AG09309 (cell line): Measurements from ENCODE around the gene FXYD4.

ENCODE experiments used
- DNase-seq: peaks from one replicate; pipeline ENCODE4 v3.0.0-alpha.2; 2010; ENCODE audit warnings: low read depth
- H3K4me3 ChIP-seq: 2 replicates; pipeline ENCODE4 v1.5.1; 2011; ENCODE audit warnings: mild to moderate bottlenecking, low read depth, low read length, moderate library complexity; ENCODE audit not compliant: control insufficient read depth
- TF ChIP-seq, protein P1 (sequence below): IDR thresholded peaks from 2 replicates; pipeline ENCODE4 v1.5.1; 2011; ENCODE audit warnings: mild to moderate bottlenecking, low read depth, low read length, inconsistent platforms; ENCODE audit not compliant: insufficient read depth, control insufficient read depth; ENCODE audit errors: missing control alignments

Gene FXYD4

DNA sequence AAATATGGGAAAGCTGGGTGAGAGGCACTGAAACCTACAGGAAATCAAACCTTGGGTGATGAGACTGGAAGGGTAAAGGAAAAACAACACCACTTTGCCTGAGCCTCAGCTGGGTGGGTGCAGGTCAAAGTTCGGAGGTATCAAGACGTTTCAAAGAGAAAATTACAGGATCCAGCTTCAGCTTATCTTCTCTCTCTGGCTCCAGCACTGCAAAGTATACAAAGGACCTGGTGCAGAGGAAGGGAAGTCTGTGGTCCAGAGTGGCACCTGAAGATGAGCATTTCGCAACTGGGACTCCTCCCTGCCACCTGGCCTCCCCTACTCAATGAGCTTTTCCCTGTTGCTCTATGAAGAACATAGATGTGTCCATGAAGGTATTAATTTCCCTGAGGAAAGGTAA, 6.4 kb upstream of the FXYD4 start:
- no peak overlapping the region for H3K4me3 ChIP-seq
- TF ChIP-seq, protein P1, sequence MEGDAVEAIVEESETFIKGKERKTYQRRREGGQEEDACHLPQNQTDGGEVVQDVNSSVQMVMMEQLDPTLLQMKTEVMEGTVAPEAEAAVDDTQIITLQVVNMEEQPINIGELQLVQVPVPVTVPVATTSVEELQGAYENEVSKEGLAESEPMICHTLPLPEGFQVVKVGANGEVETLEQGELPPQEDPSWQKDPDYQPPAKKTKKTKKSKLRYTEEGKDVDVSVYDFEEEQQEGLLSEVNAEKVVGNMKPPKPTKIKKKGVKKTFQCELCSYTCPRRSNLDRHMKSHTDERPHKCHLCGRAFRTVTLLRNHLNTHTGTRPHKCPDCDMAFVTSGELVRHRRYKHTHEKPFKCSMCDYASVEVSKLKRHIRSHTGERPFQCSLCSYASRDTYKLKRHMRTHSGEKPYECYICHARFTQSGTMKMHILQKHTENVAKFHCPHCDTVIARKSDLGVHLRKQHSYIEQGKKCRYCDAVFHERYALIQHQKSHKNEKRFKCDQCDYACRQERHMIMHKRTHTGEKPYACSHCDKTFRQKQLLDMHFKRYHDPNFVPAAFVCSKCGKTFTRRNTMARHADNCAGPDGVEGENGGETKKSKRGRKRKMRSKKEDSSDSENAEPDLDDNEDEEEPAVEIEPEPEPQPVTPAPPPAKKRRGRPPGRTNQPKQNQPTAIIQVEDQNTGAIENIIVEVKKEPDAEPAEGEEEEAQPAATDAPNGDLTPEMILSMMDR, result no peak
- DNase-seq, result no peak

DNA sequence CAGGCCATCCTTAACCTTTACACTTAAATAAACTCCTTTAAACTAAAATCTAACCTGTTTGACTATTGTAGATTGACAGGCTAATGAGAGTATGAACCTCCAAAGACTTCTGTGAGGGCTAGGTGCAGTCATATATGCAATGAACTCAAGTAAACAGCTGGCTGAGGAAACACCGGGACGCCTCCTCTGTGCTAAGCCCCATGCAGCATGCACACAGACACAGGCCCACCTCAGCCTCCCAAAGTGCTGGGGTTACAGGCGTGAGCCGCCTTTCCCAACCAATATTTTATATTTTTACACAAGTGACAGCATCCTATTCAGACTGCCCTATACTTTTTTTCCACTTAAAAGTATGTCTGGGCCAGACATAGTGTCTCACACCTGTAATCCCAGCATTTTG, 1.5 kb upstream of the FXYD4 start:
- no peak for DNase-seq
- TF ChIP-seq, protein P1, result no peak
- H3K4me3 ChIP-seq, result no peak overlapping the region

DNA sequence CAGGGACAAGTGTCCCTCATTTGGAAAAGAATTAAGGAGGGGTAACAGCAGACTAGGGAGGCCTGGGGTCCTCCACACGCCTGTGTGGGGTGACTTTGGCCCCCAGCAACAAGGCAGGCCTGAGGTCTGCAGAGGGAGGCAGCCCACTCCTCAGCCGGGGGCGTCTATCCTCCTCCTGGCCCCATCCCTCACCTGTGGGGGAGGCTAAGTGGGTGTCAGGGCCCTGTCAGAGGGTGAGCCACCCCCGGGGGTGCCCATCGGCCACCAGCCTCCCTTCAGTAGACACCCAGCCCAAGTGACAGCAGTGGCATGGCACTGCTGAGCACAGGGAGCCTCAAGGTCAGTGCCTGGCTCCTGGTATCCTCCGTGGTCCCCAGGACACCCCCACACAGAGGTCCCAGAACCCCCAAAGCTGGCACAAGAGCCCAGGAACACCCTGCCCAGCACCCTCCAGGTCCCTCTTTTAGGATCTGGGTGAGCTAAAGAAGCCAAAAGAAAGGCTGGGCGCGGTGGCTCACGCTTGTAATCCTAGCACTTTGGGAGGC, 693 bp upstream of the FXYD4 start:
- no peak for DNase-seq
- H3K4me3 ChIP-seq, result no peak overlapping the region
- TF ChIP-seq, protein P1, result no peak

DNA sequence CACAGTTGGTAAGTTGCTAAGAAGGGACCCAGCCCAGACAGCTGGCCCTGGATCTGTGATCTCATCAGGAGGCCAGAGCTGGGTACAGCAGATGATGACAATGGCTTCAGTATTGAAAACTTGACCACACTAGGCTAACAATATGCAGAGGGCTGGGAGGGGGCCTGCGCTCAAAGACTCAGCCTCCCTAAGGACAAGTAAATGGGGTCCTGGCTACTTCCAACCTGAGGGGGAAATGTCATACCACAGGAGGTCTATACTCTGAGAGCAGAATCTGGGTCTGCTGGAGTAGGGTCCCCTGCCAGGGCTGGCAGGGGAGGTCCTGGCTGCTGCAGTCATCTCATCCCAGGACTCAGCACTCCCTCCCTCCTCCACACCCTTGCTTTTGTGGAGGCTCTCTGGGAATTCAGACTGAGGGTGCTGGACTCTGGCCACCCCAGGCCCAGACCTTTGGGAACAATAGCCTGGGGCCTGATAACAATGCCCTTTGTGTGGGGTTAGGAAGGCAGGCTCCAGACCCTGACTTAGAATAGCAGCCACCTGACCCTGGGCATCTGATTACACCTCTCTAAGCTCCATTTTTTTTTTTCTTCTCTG, 1.4 kb downstream of the FXYD4 start:
- no peak for DNase-seq
- TF ChIP-seq, protein P1, result no peak
- H3K4me3 ChIP-seq, result no peak overlapping the region

DNA sequence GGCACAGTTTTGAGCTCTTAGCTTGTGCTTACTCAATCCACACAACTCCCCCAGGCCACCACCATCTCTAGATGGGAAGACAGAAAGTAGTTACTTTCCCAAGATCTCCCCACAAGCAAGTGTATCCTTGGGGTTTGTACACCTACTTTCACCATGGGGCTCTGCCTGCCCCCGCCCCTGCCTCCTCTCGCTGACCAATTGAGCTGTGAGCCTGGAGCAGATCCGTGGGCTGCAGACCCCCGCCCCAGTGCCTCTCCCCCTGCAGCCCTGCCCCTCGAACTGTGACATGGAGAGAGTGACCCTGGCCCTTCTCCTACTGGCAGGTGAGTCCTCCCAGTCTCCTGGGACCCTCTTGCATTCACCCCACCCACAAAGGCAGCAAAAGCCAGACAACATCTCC, 2.0 kb downstream of the FXYD4 start:
- TF ChIP-seq, protein P1, result no peak
- no peak overlapping the region for H3K4me3 ChIP-seq
- no peak for DNase-seq

GRCh38 chr10:43374194-43374593, 2.8 kb downstream of the FXYD4 start:
- TF ChIP-seq, protein P1, result no peak
- no peak overlapping the region for H3K4me3 ChIP-seq
- DNase-seq, result no peak
